Esophagus (tissue), 2 donors: ENCODE data around the gene TAPBP. TPM values are rescaled to one million over a fixed set of nuclear protein-coding genes. Genes with fewer than 3 reads are reported as not detected.
A peak's percentile ranks its signal among the peaks of the same experiment; 100 is the strongest.
"Not testable (repeated sequence)": the region's sequence is repeated elsewhere in the genome, so short reads cannot be mapped to it uniquely, and the experiment has no call there.

Source experiments
- H3K27ac ChIP-seq, 2 donors: one replicate each; pipeline ENCODE4 v1.5.1; 2013; ENCODE audit warnings: low read depth in 2 of 2, mild to moderate bottlenecking in 2 of 2, inconsistent platforms in 1 of 2, low read length in 1 of 2, moderate library complexity in 1 of 2
- H3K27me3 ChIP-seq, 2 donors: one replicate each; pipeline ENCODE4 v1.6.1; 2013; ENCODE audit warnings: low read length in 2 of 2, control low read depth in 1 of 2, mild to moderate bottlenecking in 1 of 2; ENCODE audit not compliant: insufficient read depth in 2 of 2, control insufficient read depth in 1 of 2
- H3K36me3 ChIP-seq, 2 donors: one replicate each; pipeline ENCODE4 v1.6.1; 2013; ENCODE audit warnings: low read length in 1 of 2; ENCODE audit not compliant: control insufficient read depth in 2 of 2, insufficient read depth in 2 of 2
- H3K4me1 ChIP-seq, 2 donors: one replicate each; pipeline ENCODE4 v1.6.1; 2013; ENCODE audit warnings: low read length in 1 of 2; ENCODE audit not compliant: control insufficient read depth in 2 of 2, insufficient read depth in 2 of 2
- H3K4me3 ChIP-seq, 2 donors: one replicate each; pipeline ENCODE4 v1.5.1; 2013; ENCODE audit warnings: low read length in 2 of 2, mild to moderate bottlenecking in 2 of 2, low read depth in 1 of 2, moderate library complexity in 1 of 2
- H3K9me3 ChIP-seq, 2 donors: one replicate each; pipeline ENCODE4 v1.6.1; 2013; ENCODE audit warnings: mild to moderate bottlenecking in 2 of 2, low read depth in 1 of 2, low read length in 1 of 2, moderate library complexity in 1 of 2; ENCODE audit not compliant: control insufficient read depth in 2 of 2, insufficient read depth in 1 of 2
- WGBS, 2 donors: extraction: QIAGEN DNeasy Blood & Tissue Kit; methylation state at CpG; one replicate each; pipeline ENCODE4 v1.1.7; 2013; 5-methylcytosine and 5-hydroxymethylcytosine counted together
- polyA plus RNA-seq, 2 donors: library from polyadenylated mRNA; stranded (reverse); fragments of 200-250 nt; gene quantifications; one replicate each; pipeline ENCODE4 v1.2.3, GENCODE V29; 2013
- donor health status: healthy with polysubstance abuse.
- donor health status: Bipolar disorder and iron deficiency.

The TAPBP gene
- polyA plus RNA-seq, 2 donors, result 20.1 to 39.8 TPM

DNA sequence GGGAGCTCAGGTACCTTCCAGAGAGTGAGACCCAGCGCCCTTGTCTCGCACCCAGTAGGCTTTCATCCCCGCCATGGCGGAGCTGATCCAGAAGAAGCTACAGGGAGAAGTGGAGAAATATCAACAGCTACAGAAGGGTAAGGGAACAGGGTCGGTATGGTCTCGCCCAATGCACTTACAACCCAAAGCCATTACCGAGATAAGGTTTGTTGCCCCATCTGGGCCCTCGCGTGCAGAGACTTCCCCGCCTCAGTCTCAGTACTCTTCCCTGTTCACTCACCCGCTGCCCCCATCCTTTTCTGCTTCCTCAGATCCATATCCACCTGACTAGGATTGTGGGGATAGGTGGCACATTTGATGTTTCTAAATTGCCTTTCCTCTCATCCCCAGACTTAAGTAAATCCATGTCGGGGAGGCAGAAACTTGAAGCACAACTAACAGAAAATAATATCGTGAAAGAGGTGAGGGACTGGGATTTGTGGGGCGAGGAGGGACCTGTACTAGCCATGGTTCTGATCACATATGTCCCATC is 24.0 kb downstream of the TAPBP start:
- Histone ChIP-seq H3K27ac (peak overlapping the region; percentile 79 to 83), H3K9me3 (no peaks in the 10 kb centered on the region), H3K4me3 (peak overlapping the region; percentile 74 to 92), H3K27me3 (no peaks in the 10 kb centered on the region), H3K4me1 (peaks cover 3 to 13% of the 10 kb centered on the region in 2 donors), H3K36me3 (peaks cover 21 to 30% of the 10 kb centered on the region in 2 donors)
- WGBS, 2 donors, result 3 to 4% methylated on average over 14 of the region's 14 CpGs

DNA sequence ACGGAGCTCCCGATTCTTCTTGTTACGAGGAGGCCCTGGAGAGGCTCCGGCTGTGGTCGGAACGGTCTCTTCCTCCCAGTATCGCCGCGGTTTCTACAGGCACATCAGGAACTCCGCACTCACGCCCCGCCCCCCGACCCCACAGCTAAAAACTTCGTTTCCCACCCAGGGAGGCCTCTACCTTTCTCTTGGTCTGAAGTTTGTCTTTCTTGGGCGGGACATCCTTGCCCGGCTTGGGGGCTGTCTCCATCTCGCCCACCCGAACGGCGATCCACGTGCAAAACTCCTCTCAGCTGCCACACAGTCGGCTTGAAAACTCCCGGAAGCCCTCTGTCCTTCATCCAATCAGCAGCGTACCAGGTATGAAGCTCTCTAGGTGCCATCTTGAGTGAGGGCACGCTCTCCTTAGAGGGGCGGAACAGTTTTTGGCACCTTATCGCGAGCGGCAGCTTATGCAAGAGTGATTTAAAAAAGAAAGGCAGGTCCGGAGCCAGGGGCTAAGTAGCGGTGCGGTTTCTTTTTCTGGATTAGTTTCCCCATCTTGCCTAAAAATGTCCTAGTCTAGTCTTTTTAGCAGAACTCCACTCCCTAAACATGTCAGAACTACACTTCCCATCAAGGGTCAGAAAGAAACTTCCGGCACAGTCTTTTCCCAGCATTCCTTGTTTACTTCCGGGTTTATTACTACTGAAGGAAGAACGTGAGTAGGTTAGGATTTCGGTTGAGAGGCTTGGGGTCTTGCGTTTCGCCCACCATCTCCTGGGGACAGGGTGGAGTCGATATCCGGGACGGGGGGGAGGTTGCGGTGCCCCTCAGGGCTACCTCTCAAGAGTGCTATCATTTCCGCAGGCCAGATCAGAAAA is 24.7 kb downstream of the TAPBP start, which contains the start of the genes PFDN6 and WDR46:
Gene PFDN6, plus strand, starts transcription at position 681 of the 863 bp plus-strand sequence. CDS start 256 bp downstream, outside the sequence.
Gene WDR46, minus strand, starts transcription at position 319 of the 863 bp plus-strand sequence. Its CDS starts 69 bp downstream, at position 250.
- H3K27me3 ChIP-seq, result no peaks in the 10 kb centered on the region
- peak within 1 kb of the TSS; percentile 74 to 92 for H3K4me3 ChIP-seq
- H3K4me1 ChIP-seq, result peaks cover 3 to 13% of the 10 kb centered on the region in 2 donors
- H3K36me3 ChIP-seq, result peaks cover 17 to 29% of the 10 kb centered on the region in 2 donors
- no peaks in the 10 kb centered on the region for H3K9me3 ChIP-seq
- peak within 1 kb of the TSS; percentile 79 to 83 for H3K27ac ChIP-seq
- 0% methylated on average over 43 of the region's 43 CpGs for WGBS, 2 donors

GRCh38 chr6:33288141-33288920 is 25.5 kb downstream of the TAPBP start:
- H3K27me3 ChIP-seq, result no peaks in the 10 kb centered on the region
- no peaks in the 10 kb centered on the region for H3K9me3 ChIP-seq
- H3K4me3 ChIP-seq, result peak overlapping the region; percentile 74 to 92
- H3K27ac ChIP-seq, result peak overlapping the region; percentile 79 to 83
- peaks cover 17 to 25% of the 10 kb centered on the region in 2 donors for H3K36me3 ChIP-seq
- H3K4me1 ChIP-seq, result peaks cover 3 to 13% of the 10 kb centered on the region in 2 donors
- WGBS, 2 donors, result 8 to 11% methylated on average over 21 of the region's 21 CpGs

DNA sequence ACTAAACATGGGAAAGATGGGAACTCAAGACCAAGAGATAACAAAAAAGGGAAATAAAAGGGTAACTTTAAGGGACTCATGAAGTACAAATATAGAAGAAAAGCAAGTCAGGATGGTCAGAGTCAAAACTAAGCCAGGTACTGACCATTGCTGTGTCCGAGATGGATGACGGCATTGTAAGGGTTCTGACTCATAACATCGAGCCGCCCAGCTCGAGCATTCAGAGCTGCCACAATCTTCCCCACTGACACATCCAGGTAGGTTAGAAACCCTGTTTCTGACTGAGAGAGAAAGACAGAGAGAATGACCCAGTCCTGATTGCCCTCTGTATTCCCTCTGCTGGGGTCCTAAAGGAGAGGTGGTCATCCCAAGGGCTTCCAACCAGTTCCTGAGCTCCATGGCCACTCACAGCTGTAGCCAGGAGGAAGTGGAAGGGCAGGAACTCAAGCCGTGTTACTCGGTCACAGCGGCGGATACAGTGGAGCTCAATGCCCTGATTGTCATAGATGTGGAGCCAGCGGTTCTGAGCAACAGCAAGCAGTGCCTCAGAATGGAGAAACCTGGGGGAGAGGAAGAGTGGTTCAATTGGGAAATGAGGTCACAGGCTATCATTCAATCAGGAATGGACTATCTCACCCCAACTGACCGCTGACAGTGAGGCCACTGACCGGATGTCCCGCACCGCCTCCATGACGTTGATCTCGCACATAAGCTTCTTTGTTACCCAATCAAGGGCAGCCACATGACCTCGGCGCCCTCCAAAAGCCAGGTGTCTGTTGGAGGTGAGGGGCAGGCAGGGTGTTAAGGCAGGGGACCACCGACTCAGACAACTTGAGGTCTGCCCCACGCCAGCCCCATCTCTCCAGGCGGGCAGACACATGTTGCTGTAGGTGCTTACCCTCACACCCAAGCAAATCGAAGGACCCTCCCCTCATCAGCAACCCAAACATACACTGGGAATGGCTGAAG is 26.6 kb downstream of the TAPBP start:
- H3K4me3 ChIP-seq, result no peak overlapping the region
- no peaks in the 10 kb centered on the region for H3K9me3 ChIP-seq
- peaks cover 3 to 13% of the 10 kb centered on the region in 2 donors for H3K4me1 ChIP-seq
- no peak overlapping the region for H3K27ac ChIP-seq
- H3K36me3 ChIP-seq, result peaks cover 11 to 20% of the 10 kb centered on the region in 2 donors
- no peaks in the 10 kb centered on the region for H3K27me3 ChIP-seq
- WGBS, 2 donors, result 92% methylated on average over 22 of the region's 22 CpGs

DNA sequence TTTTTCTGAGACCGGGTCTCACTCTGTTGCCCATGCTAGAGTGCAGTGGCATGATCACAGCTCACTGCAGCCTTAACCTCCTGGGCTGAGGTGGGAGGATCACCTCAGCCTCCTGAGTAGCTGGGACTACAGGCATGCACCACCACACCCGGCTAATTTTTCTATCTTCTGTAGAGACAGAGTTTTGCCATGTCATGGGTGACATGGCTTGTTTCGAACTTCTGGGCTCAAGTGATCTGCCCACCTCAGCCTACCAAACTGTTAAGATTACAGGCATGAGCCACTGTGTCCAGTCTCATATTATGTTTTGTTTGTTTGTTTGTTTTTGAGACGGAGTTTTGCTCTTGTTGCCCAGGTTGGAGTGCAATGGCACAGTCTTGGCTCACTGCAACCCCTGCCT is 28.7 kb downstream of the TAPBP start:
- peaks cover 3 to 13% of the 10 kb centered on the region in 2 donors for H3K4me1 ChIP-seq
- WGBS, 2 donors, result 87% methylated on average over 4 of the region's 4 CpGs
- H3K9me3 ChIP-seq, H3K27me3 ChIP-seq, H3K27ac ChIP-seq, H3K4me3 ChIP-seq: not testable (repeated sequence)
- H3K36me3 ChIP-seq, result peaks cover 9 to 17% of the 10 kb centered on the region in 2 donors

DNA sequence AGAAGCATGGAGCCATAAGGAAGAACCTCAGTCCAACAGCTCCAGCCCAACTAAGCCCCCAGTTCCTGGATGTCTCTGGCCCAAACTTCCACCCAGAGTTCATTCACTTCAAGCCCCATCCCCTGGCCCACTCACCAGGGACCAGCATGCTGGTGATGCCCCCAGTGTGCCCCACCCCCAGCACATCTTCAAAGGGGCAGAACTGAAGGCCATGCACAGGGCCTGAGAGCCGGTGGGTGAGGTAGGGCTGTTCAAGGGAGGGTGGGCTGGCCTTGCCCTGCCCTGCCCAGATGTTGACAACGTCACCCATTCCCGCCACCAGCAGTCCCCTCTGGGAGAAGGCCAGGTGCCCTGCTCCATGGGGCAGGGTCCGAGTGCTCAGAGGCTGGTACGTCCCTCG is 33.3 kb downstream of the TAPBP start:
- WGBS, 2 donors, result 83 to 93% methylated on average over 6 of the region's 6 CpGs
- Histone ChIP-seq H3K27me3 (no peaks in the 10 kb centered on the region), H3K4me3 (no peak overlapping the region), H3K9me3 (no peaks in the 10 kb centered on the region), H3K4me1 (peaks cover 4 to 9% of the 10 kb centered on the region in 2 donors), H3K27ac (peak overlapping the region in 1 of 2 donors; percentile 98), H3K36me3 (peaks cover 5 to 26% of the 10 kb centered on the region in 2 donors)

- Histone ChIP-seq H3K27ac (peak overlapping the region; percentile 29 to 98), H3K36me3 (peaks cover 5 to 26% of the 10 kb centered on the region in 2 donors), H3K4me3 (no peak overlapping the region), H3K27me3 (no peaks in the 10 kb centered on the region), H3K4me1 (peaks cover 4 to 9% of the 10 kb centered on the region in 2 donors), H3K9me3 (no peaks in the 10 kb centered on the region)
- 59 to 62% methylated on average over 5 of the region's 5 CpGs for WGBS, 2 donors
Measured at GRCh38 chr6:33279971-33280511, 33.8 kb downstream of the TAPBP start.

- peaks cover 5 to 23% of the 10 kb centered on the region in 2 donors for H3K36me3 ChIP-seq
- no peaks in the 10 kb centered on the region for H3K9me3 ChIP-seq
- 68 to 70% methylated on average over 13 of the region's 13 CpGs for WGBS, 2 donors
- no peaks in the 10 kb centered on the region for H3K27me3 ChIP-seq
- peak overlapping the region; percentile 29 to 98 for H3K27ac ChIP-seq
- H3K4me1 ChIP-seq, result peaks cover 4 to 9% of the 10 kb centered on the region in 2 donors
- peak overlapping the region in 1 of 2 donors; percentile 22 for H3K4me3 ChIP-seq
Measured at GRCh38 chr6:33279257-33279695, 34.6 kb downstream of the TAPBP start.
